Measurements from ENCODE around the gene TMA7. TPM values are rescaled to one million over a fixed set of nuclear protein-coding genes. Genes with fewer than 3 reads are reported as not detected.

TMA7 gene
- total and polyA plus RNA-seq, 2 of the 13 experiments (the other 11 are each of a cell fraction or from before 2014, with no cell fraction given), result 100 to 486 TPM

DNA sequence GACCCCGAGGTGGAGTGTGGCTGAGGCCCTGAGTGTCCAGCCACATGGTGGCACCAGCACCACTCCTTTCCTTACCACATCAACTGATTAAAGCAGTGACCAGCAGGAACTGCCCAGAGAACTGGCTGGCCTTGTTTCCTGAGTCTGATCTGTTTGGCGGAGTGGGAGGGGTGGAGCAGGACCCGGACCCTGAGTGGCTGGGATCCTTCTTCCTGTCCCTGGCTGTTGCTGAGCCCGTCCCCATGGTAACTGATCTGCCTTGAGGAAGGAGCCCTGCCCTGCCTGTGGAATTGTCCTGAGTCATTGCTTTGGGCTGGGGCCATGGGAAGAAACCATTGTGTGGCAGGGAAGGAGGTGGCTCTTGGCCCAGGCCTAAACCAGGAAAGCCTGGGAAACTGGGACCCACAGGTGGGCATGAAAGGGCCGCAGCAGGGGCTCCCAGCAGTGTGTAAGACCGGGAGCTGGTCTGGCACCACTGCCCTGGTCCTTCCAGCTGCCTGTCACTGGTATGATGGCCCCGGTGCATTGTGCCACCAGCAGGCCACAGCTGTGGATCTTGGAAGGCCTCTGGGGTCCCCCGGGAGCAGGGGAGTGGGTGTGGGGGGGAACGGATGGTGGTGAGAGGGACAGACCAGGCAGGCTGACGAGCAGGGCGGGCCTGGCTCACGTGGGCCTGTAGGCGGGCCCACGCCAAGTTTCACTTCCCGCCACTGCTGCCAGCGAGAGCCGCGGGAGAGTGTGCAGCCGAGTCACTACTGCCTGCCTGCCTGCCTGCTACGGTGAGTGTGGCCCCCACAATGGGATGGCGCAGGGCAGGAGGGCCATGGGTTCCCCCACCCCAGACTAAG is 25.7 kb downstream of the TMA7 start (continued):
- TF ChIP-seq, protein P1, sequence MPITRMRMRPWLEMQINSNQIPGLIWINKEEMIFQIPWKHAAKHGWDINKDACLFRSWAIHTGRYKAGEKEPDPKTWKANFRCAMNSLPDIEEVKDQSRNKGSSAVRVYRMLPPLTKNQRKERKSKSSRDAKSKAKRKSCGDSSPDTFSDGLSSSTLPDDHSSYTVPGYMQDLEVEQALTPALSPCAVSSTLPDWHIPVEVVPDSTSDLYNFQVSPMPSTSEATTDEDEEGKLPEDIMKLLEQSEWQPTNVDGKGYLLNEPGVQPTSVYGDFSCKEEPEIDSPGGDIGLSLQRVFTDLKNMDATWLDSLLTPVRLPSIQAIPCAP (CRISPR knock-in tag; IDR thresholded peaks at IDR 0.05; ENCODE audit: low read depth), result no peak
- TF ChIP-seq ZNF605 (CRISPR knock-in tag; IDR thresholded peaks at IDR 0.05), result 0 out of 2 replicates have a peak, but pooled peaks have one; percentile 32
- TF ChIP-seq, protein P2, sequence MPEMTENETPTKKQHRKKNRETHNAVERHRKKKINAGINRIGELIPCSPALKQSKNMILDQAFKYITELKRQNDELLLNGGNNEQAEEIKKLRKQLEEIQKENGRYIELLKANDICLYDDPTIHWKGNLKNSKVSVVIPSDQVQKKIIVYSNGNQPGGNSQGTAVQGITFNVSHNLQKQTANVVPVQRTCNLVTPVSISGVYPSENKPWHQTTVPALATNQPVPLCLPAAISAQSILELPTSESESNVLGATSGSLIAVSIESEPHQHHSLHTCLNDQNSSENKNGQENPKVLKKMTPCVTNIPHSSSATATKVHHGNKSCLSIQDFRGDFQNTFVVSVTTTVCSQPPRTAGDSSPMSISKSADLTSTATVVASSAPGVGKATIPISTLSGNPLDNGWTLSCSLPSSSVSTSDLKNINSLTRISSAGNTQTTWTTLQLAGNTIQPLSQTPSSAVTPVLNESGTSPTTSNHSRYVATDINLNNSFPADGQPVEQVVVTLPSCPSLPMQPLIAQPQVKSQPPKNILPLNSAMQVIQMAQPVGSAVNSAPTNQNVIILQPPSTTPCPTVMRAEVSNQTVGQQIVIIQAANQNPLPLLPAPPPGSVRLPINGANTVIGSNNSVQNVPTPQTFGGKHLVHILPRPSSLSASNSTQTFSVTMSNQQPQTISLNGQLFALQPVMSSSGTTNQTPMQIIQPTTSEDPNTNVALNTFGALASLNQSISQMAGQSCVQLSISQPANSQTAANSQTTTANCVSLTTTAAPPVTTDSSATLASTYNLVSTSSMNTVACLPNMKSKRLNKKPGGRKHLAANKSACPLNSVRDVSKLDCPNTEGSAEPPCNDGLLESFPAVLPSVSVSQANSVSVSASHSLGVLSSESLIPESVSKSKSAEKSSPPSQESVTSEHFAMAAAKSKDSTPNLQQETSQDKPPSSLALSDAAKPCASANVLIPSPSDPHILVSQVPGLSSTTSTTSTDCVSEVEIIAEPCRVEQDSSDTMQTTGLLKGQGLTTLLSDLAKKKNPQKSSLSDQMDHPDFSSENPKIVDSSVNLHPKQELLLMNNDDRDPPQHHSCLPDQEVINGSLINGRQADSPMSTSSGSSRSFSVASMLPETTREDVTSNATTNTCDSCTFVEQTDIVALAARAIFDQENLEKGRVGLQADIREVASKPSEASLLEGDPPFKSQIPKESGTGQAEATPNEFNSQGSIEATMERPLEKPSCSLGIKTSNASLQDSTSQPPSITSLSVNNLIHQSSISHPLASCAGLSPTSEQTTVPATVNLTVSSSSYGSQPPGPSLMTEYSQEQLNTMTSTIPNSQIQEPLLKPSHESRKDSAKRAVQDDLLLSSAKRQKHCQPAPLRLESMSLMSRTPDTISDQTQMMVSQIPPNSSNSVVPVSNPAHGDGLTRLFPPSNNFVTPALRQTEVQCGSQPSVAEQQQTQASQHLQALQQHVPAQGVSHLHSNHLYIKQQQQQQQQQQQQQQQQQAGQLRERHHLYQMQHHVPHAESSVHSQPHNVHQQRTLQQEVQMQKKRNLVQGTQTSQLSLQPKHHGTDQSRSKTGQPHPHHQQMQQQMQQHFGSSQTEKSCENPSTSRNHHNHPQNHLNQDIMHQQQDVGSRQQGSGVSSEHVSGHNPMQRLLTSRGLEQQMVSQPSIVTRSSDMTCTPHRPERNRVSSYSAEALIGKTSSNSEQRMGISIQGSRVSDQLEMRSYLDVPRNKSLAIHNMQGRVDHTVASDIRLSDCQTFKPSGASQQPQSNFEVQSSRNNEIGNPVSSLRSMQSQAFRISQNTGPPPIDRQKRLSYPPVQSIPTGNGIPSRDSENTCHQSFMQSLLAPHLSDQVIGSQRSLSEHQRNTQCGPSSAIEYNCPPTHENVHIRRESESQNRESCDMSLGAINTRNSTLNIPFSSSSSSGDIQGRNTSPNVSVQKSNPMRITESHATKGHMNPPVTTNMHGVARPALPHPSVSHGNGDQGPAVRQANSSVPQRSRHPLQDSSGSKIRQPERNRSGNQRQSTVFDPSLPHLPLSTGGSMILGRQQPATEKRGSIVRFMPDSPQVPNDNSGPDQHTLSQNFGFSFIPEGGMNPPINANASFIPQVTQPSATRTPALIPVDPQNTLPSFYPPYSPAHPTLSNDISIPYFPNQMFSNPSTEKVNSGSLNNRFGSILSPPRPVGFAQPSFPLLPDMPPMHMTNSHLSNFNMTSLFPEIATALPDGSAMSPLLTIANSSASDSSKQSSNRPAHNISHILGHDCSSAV (CRISPR knock-in tag; IDR thresholded peaks at IDR 0.05; ENCODE audit: borderline replicate concordance), result no peak
- TF ChIP-seq, protein P3, sequence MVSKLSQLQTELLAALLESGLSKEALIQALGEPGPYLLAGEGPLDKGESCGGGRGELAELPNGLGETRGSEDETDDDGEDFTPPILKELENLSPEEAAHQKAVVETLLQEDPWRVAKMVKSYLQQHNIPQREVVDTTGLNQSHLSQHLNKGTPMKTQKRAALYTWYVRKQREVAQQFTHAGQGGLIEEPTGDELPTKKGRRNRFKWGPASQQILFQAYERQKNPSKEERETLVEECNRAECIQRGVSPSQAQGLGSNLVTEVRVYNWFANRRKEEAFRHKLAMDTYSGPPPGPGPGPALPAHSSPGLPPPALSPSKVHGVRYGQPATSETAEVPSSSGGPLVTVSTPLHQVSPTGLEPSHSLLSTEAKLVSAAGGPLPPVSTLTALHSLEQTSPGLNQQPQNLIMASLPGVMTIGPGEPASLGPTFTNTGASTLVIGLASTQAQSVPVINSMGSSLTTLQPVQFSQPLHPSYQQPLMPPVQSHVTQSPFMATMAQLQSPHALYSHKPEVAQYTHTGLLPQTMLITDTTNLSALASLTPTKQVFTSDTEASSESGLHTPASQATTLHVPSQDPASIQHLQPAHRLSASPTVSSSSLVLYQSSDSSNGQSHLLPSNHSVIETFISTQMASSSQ (IDR thresholded peaks at IDR 0.05; ENCODE audit: low read depth), result no peak
- TF ChIP-seq, protein P3 (CRISPR knock-in tag; IDR thresholded peaks at IDR 0.05; ENCODE audit: borderline replicate concordance), result no peak
- no peak for TF ChIP-seq ZNF713 (CRISPR knock-in tag; IDR thresholded peaks at IDR 0.05)
- peak; percentile 72; the same call in 1 of the 2 replicates for TF ChIP-seq RXRB (CRISPR knock-in tag; IDR thresholded peaks at IDR 0.05; ENCODE audit: borderline replicate concordance)
- TF ChIP-seq FOXA1 (IDR thresholded peaks at IDR 0.05), result no peak
- no peak for TF ChIP-seq FOXA1 (CRISPR knock-in tag; IDR thresholded peaks at IDR 0.05)
- peak; percentile 90 for TF ChIP-seq NFE2L2 (IDR thresholded peaks at IDR 0.05; ENCODE audit: low read length)
- TF ChIP-seq, protein P4, sequence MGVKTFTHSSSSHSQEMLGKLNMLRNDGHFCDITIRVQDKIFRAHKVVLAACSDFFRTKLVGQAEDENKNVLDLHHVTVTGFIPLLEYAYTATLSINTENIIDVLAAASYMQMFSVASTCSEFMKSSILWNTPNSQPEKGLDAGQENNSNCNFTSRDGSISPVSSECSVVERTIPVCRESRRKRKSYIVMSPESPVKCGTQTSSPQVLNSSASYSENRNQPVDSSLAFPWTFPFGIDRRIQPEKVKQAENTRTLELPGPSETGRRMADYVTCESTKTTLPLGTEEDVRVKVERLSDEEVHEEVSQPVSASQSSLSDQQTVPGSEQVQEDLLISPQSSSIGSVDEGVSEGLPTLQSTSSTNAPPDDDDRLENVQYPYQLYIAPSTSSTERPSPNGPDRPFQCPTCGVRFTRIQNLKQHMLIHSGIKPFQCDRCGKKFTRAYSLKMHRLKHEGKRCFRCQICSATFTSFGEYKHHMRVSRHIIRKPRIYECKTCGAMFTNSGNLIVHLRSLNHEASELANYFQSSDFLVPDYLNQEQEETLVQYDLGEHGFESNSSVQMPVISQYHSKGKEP (CRISPR knock-in tag; IDR thresholded peaks at IDR 0.05), result no peak
- TF ChIP-seq ZNF343 (CRISPR knock-in tag; IDR thresholded peaks at IDR 0.05), result no peak
- TF ChIP-seq IRF2 (CRISPR knock-in tag; IDR thresholded peaks at IDR 0.05), result peak; percentile 22; the same call in 1 of the 2 replicates
- TF ChIP-seq HCFC1 (IDR thresholded peaks at IDR 0.05; ENCODE audit: low read depth, low read length), result no peak
